K562 (cell line): ENCODE data around the gene RGS19. TPM values are rescaled to one million over a fixed set of nuclear protein-coding genes. Genes with fewer than 3 reads are reported as not detected.
A peak's percentile ranks its signal among the peaks of the same experiment; 100 is the strongest.

Experiments
- AFF4 ChIP-seq: sonication (generic); formaldehyde crosslinking; IDR thresholded peaks from 2 replicates; pipeline ENCODE4 v1.8.0; 2023; ENCODE audit warnings: mild to moderate bottlenecking, missing genetic modification reagents
- ELK3 ChIP-seq: fragments of 450-650 bp; formaldehyde crosslinking; IDR thresholded peaks from 2 replicates; pipeline ENCODE4 v1.4.0; 2020; ENCODE audit warnings: mild to moderate bottlenecking
- GTF2E2 ChIP-seq: fragments of 200-800 bp; sonication (Bioruptor generic); IDR thresholded peaks from 2 replicates; pipeline ENCODE4 v1.6.1; 2016; ENCODE audit warnings: missing genetic modification characterization, missing compliant biosample characterization
- MITF ChIP-seq: IDR thresholded peaks from 2 replicates; pipeline ENCODE4 v1.6.1; 2014; ENCODE audit warnings: antibody characterized with exemption
- MLX ChIP-seq, 2 experiments: fragments of 450-650 bp in 1 of 2; sonication (generic) in 1 of 2; formaldehyde crosslinking; conservative IDR thresholded peaks; 2 replicates each; pipeline versions ENCODE4 v1.4.0 to v1.8.1; 2020 to 2022; ENCODE audit warnings: mild to moderate bottlenecking in 1 of 2, missing genetic modification reagents in 1 of 2
- MTF1 ChIP-seq: fragments of 250-450 bp; sonication (Bioruptor Pico); IDR thresholded peaks from 2 replicates; pipeline ENCODE4 v1.9.0; 2021; ENCODE audit warnings: moderate library complexity, mild to moderate bottlenecking, inconsistent platforms, borderline replicate concordance
- MYC ChIP-seq, 2 experiments: fragments of 250-450 bp in 1 of 2; sonication (Bioruptor Pico) in 1 of 2; IDR thresholded peaks; 2 replicates each; pipeline versions ENCODE4 v1.5.1 to v1.6.1; 2012 to 2021; ENCODE audit warnings: low read depth in 2 of 2, borderline replicate concordance in 1 of 2, improper control_type of control experiment in 1 of 2, low read length in 1 of 2, mild to moderate bottlenecking in 1 of 2, moderate library complexity in 1 of 2
- NBN ChIP-seq: fragments of 450-650 bp; IDR thresholded peaks from 2 replicates; pipeline ENCODE4 v1.6.1; 2016; ENCODE audit warnings: low read depth, mild to moderate bottlenecking
- NR0B1 ChIP-seq: fragments of 450-650 bp; IDR thresholded peaks from one replicate; pipeline ENCODE4 v1.6.1; 2018; ENCODE audit warnings: mild to moderate bottlenecking, moderate library complexity; ENCODE audit not compliant: partially characterized antibody
- PHF8 ChIP-seq: fragments of 200-600 bp; sonication (generic); IDR thresholded peaks from 2 replicates; pipeline ENCODE4 v1.6.1; 2012; ENCODE audit warnings: mixed run types, mild to moderate bottlenecking, inconsistent platforms, low read length, moderate library complexity, borderline replicate concordance
- SMARCA5 ChIP-seq: fragments of 450-650 bp; IDR thresholded peaks from 2 replicates; pipeline ENCODE4 v1.6.1; 2016
- TEAD2 ChIP-seq: fragments of 450-650 bp; IDR thresholded peaks from 2 replicates; pipeline ENCODE4 v1.6.1; 2016; ENCODE audit warnings: missing genetic modification characterization, control low read depth, missing compliant biosample characterization
- ZC3H4 ChIP-seq: sonication (generic); formaldehyde crosslinking; IDR thresholded peaks from 2 replicates; pipeline ENCODE4 v1.9.0; 2021; ENCODE audit warnings: missing genetic modification reagents, borderline replicate concordance
- ZFX ChIP-seq: sonication (generic); formaldehyde crosslinking; IDR thresholded peaks from 2 replicates; pipeline ENCODE4 v1.8.0; 2022; ENCODE audit warnings: mild to moderate bottlenecking, missing genetic modification reagents, moderate library complexity
- ZNF445 ChIP-seq: fragments of 250-450 bp; sonication (Bioruptor Pico); IDR thresholded peaks from 2 replicates; pipeline ENCODE4 v1.4.0; 2020; ENCODE audit warnings: low read depth, mild to moderate bottlenecking, moderate library complexity
- ZNF780A ChIP-seq: fragments of 250-450 bp; sonication (Bioruptor Pico); IDR thresholded peaks from 2 replicates; pipeline ENCODE4 v1.5.0; 2021; ENCODE audit warnings: mild to moderate bottlenecking
- polyA plus RNA-seq, 8 experiments: library from polyadenylated mRNA; depleted of rRNA in 4 of 8; stranded (reverse) in 5 of 8; unstranded in 3 of 8; fragments of >200 nt; fragmentation: Nextera tagmentation in 2 of 8; fragmentation: Illumina TruSeq in 1 of 8; extraction: Ambion mirVana in 2 of 8; extraction: Trizol in 1 of 8; gene quantifications; 2 replicates each; pipeline versions ENCODE4 v1.2.1 to v1.2.3, GENCODE V29; 2011 to 2014; ENCODE audit warnings: inconsistent platforms in 1 of 8, missing spikeins in 1 of 8
- total RNA-seq, 7 experiments: library from RNA; depleted of rRNA in 6 of 7; stranded (reverse); fragments of >200 nt in 6 of 7; fragmentation: Illumina TruSeq in 2 of 7; extraction: Trizol in 2 of 7; gene quantifications; 2 replicates each; pipeline versions ENCODE4 v1.2.1 to v1.2.3, GENCODE V29; 2011 to 2021; ENCODE audit warnings: low replicate concordance in 1 of 7
- TF ChIP-seq, protein P1 (sequence below): sonication (generic); formaldehyde crosslinking; IDR thresholded peaks from 2 replicates; pipeline ENCODE4 v1.5.0; 2020; ENCODE audit warnings: missing genetic modification reagents

Gene RGS19
- total and polyA plus RNA-seq, 9 of the 15 experiments (the other 6 are each of a cell fraction or from before 2014, with no cell fraction given), result 0.41 to 23.7 (median 14.6) TPM

DNA sequence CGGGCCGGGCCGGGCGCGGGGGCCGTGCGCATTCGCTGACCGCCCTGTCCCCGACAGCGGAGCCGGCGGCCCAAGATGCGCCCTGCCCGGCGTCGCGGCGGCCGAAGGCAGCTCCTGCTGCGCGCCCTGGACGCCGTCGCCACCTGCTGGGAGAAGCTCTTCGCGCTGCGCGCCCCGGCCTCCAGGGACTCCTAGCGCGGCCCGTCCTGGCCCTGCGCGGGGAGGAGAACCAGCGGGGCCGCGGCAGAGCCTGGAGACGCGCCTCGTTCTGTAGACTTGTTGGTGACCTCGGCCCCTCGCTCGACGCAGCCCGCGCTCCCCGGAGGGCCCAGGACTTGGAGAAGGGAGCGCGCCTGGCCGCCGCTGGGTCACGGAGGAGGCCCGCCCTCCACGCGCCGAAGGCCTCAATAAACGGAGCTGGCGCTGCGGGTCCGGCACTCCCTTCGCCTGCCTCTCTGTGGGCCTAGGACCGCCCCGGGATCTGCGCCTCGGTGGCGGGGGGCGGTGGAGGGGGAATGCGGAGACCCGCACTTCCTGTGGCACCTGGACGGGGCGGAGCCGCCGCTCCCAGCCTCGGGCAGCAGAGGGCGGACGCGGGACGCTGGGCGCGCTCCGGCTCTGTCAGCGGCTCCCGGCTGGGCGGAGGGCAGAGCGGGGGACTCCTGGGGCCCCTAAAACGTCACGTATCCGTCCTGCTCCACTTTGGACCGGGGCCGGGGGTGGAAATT lies 40.6 kb downstream of the RGS19 start (continued):
- no peak for TF ChIP-seq MITF
- no peak for TF ChIP-seq MLX (CRISPR knock-in tag; conservative IDR thresholded peaks at IDR 0.05)
- no peak for TF ChIP-seq ZNF445
- 0 out of 2 replicates have a peak, but pooled peaks have one; percentile 24 for TF ChIP-seq SMARCA5
- no peak for TF ChIP-seq NBN
- TF ChIP-seq GTF2E2 (tag), result peak; percentile 51; the same call in 1 of the 2 replicates
- no peak for TF ChIP-seq ELK3 (CRISPR knock-in tag)
- TF ChIP-seq, protein P1, sequence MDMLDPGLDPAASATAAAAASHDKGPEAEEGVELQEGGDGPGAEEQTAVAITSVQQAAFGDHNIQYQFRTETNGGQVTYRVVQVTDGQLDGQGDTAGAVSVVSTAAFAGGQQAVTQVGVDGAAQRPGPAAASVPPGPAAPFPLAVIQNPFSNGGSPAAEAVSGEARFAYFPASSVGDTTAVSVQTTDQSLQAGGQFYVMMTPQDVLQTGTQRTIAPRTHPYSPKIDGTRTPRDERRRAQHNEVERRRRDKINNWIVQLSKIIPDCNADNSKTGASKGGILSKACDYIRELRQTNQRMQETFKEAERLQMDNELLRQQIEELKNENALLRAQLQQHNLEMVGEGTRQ (CRISPR knock-in tag), result no peak
- TF ChIP-seq NR0B1, result no peak
- TF ChIP-seq MYC (IDR thresholded peaks at IDR 0.05; ENCODE audit: low read depth, low read length), result 0 out of 2 replicates have a peak, but pooled peaks have one; percentile 26
- no peak for TF ChIP-seq MYC (CRISPR knock-in tag; IDR thresholded peaks at IDR 0.05; ENCODE audit: borderline replicate concordance, low read depth)
- no peak for TF ChIP-seq TEAD2
- TF ChIP-seq ZFX (CRISPR knock-in tag), result peak; percentile 98
- no peak for TF ChIP-seq ZNF780A
- TF ChIP-seq MTF1, result no peak
- TF ChIP-seq AFF4, result peak; percentile 74
- TF ChIP-seq ZC3H4 (CRISPR knock-in tag), result no peak
- TF ChIP-seq PHF8, result peak; percentile 65; the same call in 1 of the 2 replicates
